GM12872 (cell line): Measurements from ENCODE around the gene MORC3.

Experiments
- CTCF ChIP-seq: IDR thresholded peaks from 3 replicates; pipeline ENCODE4 v1.5.1; 2011; ENCODE audit warnings: low read depth, mild to moderate bottlenecking, low read length, moderate library complexity; ENCODE audit not compliant: insufficient read depth

MORC3 gene

GRCh38 chr21:36319767-36320420, at the start of gene MORC3:
MORC3 (plus strand) TSS chr21:36320197; CDS start chr21:36320265, 68 bp downstream.
- TF ChIP-seq CTCF = no peak

- no peak for TF ChIP-seq CTCF
Observed at GRCh38 chr21:36274128-36274527, 45.9 kb upstream of the MORC3 start.

GRCh38 chr21:36282568-36283230, 37.3 kb upstream of the MORC3 start:
- no peak for TF ChIP-seq CTCF

GRCh38 chr21:36288651-36289243, 31.2 kb upstream of the MORC3 start:
- no peak for TF ChIP-seq CTCF

GRCh38 chr21:36291509-36291908, 28.5 kb upstream of the MORC3 start:
- no peak for TF ChIP-seq CTCF

- no peak for TF ChIP-seq CTCF
Observed at GRCh38 chr21:36297406-36297937, 22.5 kb upstream of the MORC3 start.

- TF ChIP-seq CTCF = no peak
Observed at GRCh38 chr21:36297938-36298572, 21.9 kb upstream of the MORC3 start.
